Measurements from ENCODE around the gene TACC3.

- TF ChIP-seq CTCF (IDR thresholded peaks at IDR 0.05) (no peak), POLR2AphosphoS5 (IDR thresholded peaks at IDR 0.05) (no peak)
These were observed 13.9 kb downstream of the TACC3 start for GRCh38 chr4:1735215-1735614.

All from esophagus muscularis mucosa (tissue), 3 donors.